Bronchial epithelial cell (primary cell): ENCODE data around the gene CCN2. TPM values are rescaled to one million over a fixed set of nuclear protein-coding genes. Genes with fewer than 3 reads are reported as not detected.

ENCODE experiments used
- DNase-seq: peaks from one replicate; pipeline ENCODE4 v3.0.0-alpha.2; 2010; ENCODE audit warnings: low read depth
- FAIRE-seq: peaks from 2 replicates; lab custom pipeline; 2011; peaks lifted over from hg19 to GRCh38; lab: Jason Lieb, UNC
- H3K27me3 ChIP-seq: 2 replicates; pipeline ENCODE4 v1.5.1; 2011; ENCODE audit warnings: low read length; ENCODE audit not compliant: control insufficient read depth, insufficient read depth
- H3K36me3 ChIP-seq: 2 replicates; pipeline ENCODE4 v1.5.1; 2011; ENCODE audit warnings: low read length; ENCODE audit not compliant: control insufficient read depth, insufficient read depth
- H3K4me3 ChIP-seq: 2 replicates; pipeline ENCODE4 v1.5.1; 2011; ENCODE audit warnings: mild to moderate bottlenecking, low read depth, low read length, control low read depth
- CTCF ChIP-seq: IDR thresholded peaks from 2 replicates; pipeline ENCODE4 v1.5.1; 2011; ENCODE audit warnings: mild to moderate bottlenecking, moderate library complexity, low read length, control low read depth, inconsistent platforms; ENCODE audit not compliant: insufficient read depth, severe bottlenecking
- total RNA-seq: library from RNA; depleted of rRNA; stranded (reverse); fragments of >200 nt; gene quantifications from 2 replicates; pipeline ENCODE4 v1.2.1, GENCODE V29; 2014

Gene CCN2
- total RNA-seq, 1 donor from 2014 or later = 2.6 TPM

- no peak for TF ChIP-seq CTCF
- Histone ChIP-seq H3K36me3 (peaks cover 2% of the 10 kb centered on the region), H3K4me3 (no peak overlapping the region), H3K27me3 (no peaks in the 10 kb centered on the region)
- FAIRE-seq (no peak), DNase-seq (no peak)
These were observed 1.6 kb downstream of the CCN2 start for GRCh38 chr6:131949620-131949908.

- Histone ChIP-seq H3K36me3 (peaks cover 2% of the 10 kb centered on the region), H3K27me3 (no peaks in the 10 kb centered on the region), H3K4me3 (no peak overlapping the region)
- DNase-seq (peak; percentile 45), FAIRE-seq (no peak)
- no peak for TF ChIP-seq CTCF
These were observed 2.2 kb downstream of the CCN2 start for GRCh38 chr6:131948692-131949619.

GRCh38 chr6:131947986-131948661 is 3.0 kb downstream of the CCN2 start:
- Histone ChIP-seq H3K27me3 (no peaks in the 10 kb centered on the region), H3K36me3 (peaks cover 2% of the 10 kb centered on the region), H3K4me3 (no peak overlapping the region)
- FAIRE-seq (no peak), DNase-seq (no peak)
- TF ChIP-seq CTCF = no peak

- H3K27me3 ChIP-seq = no peaks in the 10 kb centered on the region
- peaks cover 2% of the 10 kb centered on the region for H3K36me3 ChIP-seq
- no peak overlapping the region for H3K4me3 ChIP-seq
- peak; percentile 49 for DNase-seq
- no peak for FAIRE-seq
- no peak for TF ChIP-seq CTCF
These were observed 3.9 kb downstream of the CCN2 start for GRCh38 chr6:131946992-131947955.

- no peak for DNase-seq
- TF ChIP-seq CTCF = no peak
- no peak overlapping the region for H3K4me3 ChIP-seq
- peaks cover 2% of the 10 kb centered on the region for H3K36me3 ChIP-seq
- H3K27me3 ChIP-seq = no peaks in the 10 kb centered on the region
- FAIRE-seq = no peak
These were observed 4.7 kb downstream of the CCN2 start for GRCh38 chr6:131946404-131946991.
